Astrocyte (in vitro differentiated cells and primary cell): ENCODE results near the gene TERT.
"Not testable (repeated sequence)": the region's sequence is repeated elsewhere in the genome, so short reads cannot be mapped to it uniquely, and the experiment has no call there.

Source experiments
- EZH2 ChIP-seq: IDR thresholded peaks from 2 replicates; pipeline ENCODE4 v1.6.1; 2012; ENCODE audit warnings: mild to moderate bottlenecking, low read length, inconsistent platforms; ENCODE audit not compliant: insufficient read depth
- TF ChIP-seq, protein P1 (sequence below): IDR thresholded peaks from 2 replicates; pipeline ENCODE4 v1.5.1; 2011; ENCODE audit warnings: low read depth, mild to moderate bottlenecking, inconsistent platforms, low read length, moderate library complexity; ENCODE audit not compliant: insufficient read depth

DNA sequence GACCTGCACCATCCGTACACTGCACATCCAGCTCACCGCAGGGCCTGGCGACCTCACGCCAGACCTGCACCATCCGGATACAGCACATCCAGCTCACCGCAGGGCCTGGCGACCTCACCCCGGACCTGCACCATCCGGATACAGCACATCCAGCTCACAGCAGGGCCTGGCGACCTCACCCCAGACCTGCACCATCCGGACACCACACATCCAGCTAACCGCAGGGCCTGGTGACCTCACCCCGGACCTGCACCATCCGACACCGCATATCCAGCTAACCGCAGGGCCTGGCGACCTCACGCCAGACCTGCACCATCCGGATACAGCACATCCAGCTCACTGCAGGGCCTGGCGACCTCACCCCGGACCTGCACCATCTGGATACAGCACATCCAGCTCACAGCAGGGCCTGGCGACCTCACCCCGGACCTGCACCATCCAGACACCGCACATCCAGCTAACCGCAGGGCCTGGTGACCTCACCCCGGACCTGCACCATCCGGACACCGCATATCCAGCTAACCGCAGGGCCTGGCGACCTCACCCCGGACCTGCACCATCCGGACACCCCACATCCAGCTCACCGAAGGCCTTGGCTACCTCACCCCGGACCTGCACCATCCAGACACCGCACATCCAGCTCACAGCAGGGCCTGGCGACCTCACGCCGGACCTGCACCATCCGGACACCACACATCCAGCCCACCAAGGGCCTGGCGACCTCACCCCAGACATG is 11.7 kb downstream of the TERT start:
- TF ChIP-seq, protein P1, sequence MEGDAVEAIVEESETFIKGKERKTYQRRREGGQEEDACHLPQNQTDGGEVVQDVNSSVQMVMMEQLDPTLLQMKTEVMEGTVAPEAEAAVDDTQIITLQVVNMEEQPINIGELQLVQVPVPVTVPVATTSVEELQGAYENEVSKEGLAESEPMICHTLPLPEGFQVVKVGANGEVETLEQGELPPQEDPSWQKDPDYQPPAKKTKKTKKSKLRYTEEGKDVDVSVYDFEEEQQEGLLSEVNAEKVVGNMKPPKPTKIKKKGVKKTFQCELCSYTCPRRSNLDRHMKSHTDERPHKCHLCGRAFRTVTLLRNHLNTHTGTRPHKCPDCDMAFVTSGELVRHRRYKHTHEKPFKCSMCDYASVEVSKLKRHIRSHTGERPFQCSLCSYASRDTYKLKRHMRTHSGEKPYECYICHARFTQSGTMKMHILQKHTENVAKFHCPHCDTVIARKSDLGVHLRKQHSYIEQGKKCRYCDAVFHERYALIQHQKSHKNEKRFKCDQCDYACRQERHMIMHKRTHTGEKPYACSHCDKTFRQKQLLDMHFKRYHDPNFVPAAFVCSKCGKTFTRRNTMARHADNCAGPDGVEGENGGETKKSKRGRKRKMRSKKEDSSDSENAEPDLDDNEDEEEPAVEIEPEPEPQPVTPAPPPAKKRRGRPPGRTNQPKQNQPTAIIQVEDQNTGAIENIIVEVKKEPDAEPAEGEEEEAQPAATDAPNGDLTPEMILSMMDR: not testable (repeated sequence)
- not testable (repeated sequence) for TF ChIP-seq EZH2
